PFSK-1 (cell line): ENCODE data around the gene OLFM3.

Source experiments
- FOXP2 ChIP-seq: optimal IDR thresholded peaks from 2 replicates; pipeline ENCODE3; 2011; ENCODE audit warnings: borderline replicate concordance, control low read depth, inconsistent platforms; ENCODE audit not compliant: insufficient read depth; ENCODE audit errors: extremely low read length, extremely low read depth
- POLR2AphosphoS5 ChIP-seq: IDR thresholded peaks from 2 replicates; pipeline ENCODE4 v1.6.1; 2012; ENCODE audit warnings: low read depth, mild to moderate bottlenecking, control low read depth, low read length, moderate library complexity
- SIN3A ChIP-seq: IDR thresholded peaks from 2 replicates; pipeline ENCODE4 v1.6.1; 2012; ENCODE audit warnings: mild to moderate bottlenecking, low read length, moderate library complexity, borderline replicate concordance; ENCODE audit not compliant: insufficient read depth
- TAF1 ChIP-seq: IDR thresholded peaks from 2 replicates; pipeline ENCODE4 v1.6.1; 2012; ENCODE audit warnings: low read length, control low read depth, borderline replicate concordance; ENCODE audit not compliant: insufficient read depth
- TF ChIP-seq, protein P1 (sequence below), 2 experiments: IDR thresholded peaks; 2 replicates each; pipeline versions ENCODE4 v1.6.1 to v1.8.0; 2011 to 2012; ENCODE audit warnings: low read depth in 2 of 2, low read length in 2 of 2, control low read depth in 1 of 2, inconsistent platforms in 1 of 2, mild to moderate bottlenecking in 1 of 2, moderate library complexity in 1 of 2; ENCODE audit not compliant: insufficient read depth in 1 of 2

Gene OLFM3

GRCh38 chr1:101980974-101981373 is 15.8 kb downstream of the OLFM3 start:
- TF ChIP-seq FOXP2 (no peak), SIN3A (no peak), TAF1 (no peak), POLR2AphosphoS5 (no peak)
- TF ChIP-seq, protein P1, sequence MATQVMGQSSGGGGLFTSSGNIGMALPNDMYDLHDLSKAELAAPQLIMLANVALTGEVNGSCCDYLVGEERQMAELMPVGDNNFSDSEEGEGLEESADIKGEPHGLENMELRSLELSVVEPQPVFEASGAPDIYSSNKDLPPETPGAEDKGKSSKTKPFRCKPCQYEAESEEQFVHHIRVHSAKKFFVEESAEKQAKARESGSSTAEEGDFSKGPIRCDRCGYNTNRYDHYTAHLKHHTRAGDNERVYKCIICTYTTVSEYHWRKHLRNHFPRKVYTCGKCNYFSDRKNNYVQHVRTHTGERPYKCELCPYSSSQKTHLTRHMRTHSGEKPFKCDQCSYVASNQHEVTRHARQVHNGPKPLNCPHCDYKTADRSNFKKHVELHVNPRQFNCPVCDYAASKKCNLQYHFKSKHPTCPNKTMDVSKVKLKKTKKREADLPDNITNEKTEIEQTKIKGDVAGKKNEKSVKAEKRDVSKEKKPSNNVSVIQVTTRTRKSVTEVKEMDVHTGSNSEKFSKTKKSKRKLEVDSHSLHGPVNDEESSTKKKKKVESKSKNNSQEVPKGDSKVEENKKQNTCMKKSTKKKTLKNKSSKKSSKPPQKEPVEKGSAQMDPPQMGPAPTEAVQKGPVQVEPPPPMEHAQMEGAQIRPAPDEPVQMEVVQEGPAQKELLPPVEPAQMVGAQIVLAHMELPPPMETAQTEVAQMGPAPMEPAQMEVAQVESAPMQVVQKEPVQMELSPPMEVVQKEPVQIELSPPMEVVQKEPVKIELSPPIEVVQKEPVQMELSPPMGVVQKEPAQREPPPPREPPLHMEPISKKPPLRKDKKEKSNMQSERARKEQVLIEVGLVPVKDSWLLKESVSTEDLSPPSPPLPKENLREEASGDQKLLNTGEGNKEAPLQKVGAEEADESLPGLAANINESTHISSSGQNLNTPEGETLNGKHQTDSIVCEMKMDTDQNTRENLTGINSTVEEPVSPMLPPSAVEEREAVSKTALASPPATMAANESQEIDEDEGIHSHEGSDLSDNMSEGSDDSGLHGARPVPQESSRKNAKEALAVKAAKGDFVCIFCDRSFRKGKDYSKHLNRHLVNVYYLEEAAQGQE (IDR thresholded peaks at IDR 0.05; ENCODE audit: insufficient read depth in 1 of 2, low read depth in 2 of 2, low read length in 2 of 2), result no peak

DNA sequence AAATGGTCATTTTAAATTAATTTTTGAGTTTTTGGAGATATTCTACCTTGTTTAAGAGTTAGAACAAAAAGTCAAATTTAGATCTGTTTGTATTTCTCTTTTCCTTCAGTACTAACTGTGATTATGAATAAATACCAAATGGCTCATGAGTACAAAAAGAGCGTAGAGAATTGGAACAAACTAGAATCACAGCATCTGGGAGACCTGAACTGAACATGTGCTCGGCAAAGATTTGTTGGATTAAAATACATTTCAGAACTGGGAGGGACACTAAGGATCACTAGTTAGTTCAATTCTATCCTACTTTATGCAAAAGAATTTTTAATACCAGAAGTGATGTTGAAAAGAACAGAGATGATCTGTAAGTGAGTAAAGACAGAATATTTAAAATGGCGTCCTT is 19.5 kb downstream of the OLFM3 start:
- TF ChIP-seq TAF1 (no peak), FOXP2 (no peak), SIN3A (no peak), POLR2AphosphoS5 (no peak)
- TF ChIP-seq, protein P1 (IDR thresholded peaks at IDR 0.05; ENCODE audit: insufficient read depth in 1 of 2, low read depth in 2 of 2, low read length in 2 of 2), result no peak

- TF ChIP-seq POLR2AphosphoS5 (no peak), FOXP2 (no peak), SIN3A (no peak), TAF1 (no peak)
- TF ChIP-seq, protein P1 (IDR thresholded peaks at IDR 0.05; ENCODE audit: insufficient read depth in 1 of 2, low read depth in 2 of 2, low read length in 2 of 2), result no peak
Measured at GRCh38 chr1:101976161-101976560, 20.6 kb downstream of the OLFM3 start.

GRCh38 chr1:101975371-101975770 is 21.4 kb downstream of the OLFM3 start:
- TF ChIP-seq SIN3A (no peak), FOXP2 (no peak), TAF1 (no peak), POLR2AphosphoS5 (no peak)
- TF ChIP-seq, protein P1 (IDR thresholded peaks at IDR 0.05; ENCODE audit: insufficient read depth in 1 of 2, low read depth in 2 of 2, low read length in 2 of 2), result no peak

DNA sequence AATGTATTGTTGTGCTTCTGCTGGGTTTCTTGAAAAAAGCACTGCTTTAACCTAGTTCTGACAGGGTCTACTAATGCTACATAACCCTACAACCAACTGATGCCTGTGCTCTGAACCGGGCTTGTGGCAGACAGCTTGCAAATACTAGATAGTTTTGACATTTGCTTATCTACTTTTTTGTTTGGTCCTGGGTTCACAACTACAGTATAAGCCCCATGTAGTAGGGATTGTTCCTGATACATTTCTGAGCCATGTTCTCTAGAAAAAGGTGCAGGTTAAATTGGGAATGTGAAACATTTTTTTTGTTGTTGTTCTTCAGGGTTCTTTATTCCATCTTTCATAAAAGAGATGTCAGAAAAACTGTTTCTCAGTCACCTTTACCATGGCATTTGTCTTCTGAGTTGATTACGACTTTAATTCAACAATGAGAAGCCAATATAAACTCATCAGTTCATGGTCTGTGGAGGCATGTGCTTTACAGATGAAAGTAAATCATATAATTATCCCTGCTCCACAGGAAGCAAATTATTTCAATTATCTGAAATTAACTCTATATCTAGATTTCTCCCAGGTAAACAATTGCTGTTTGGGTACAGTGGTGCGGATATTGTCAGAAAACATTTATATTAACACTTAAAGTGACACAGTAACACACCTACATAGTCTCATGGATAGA is 22.0 kb downstream of the OLFM3 start:
- TF ChIP-seq TAF1, result no peak
- no peak for TF ChIP-seq POLR2AphosphoS5
- TF ChIP-seq, protein P1 (IDR thresholded peaks at IDR 0.05; ENCODE audit: insufficient read depth in 1 of 2, low read depth in 2 of 2, low read length in 2 of 2), result no peak
- TF ChIP-seq SIN3A, result no peak
- no peak for TF ChIP-seq FOXP2
